Measurements from ENCODE around the gene RPS6KC1. TPM values are rescaled to one million over a fixed set of nuclear protein-coding genes. Genes with fewer than 3 reads are reported as not detected.
"Not testable (repeated sequence)": the region's sequence is repeated elsewhere in the genome, so short reads cannot be mapped to it uniquely, and the experiment has no call there.

RPS6KC1 gene
- total RNA-seq, 1 experiment from 2014 or later = 27.4 TPM

- not testable (repeated sequence) for DNase-seq (ENCODE audit: low read depth)
Observed at GRCh38 chr1:213150090-213150489, 99.0 kb downstream of the RPS6KC1 start.

DNA sequence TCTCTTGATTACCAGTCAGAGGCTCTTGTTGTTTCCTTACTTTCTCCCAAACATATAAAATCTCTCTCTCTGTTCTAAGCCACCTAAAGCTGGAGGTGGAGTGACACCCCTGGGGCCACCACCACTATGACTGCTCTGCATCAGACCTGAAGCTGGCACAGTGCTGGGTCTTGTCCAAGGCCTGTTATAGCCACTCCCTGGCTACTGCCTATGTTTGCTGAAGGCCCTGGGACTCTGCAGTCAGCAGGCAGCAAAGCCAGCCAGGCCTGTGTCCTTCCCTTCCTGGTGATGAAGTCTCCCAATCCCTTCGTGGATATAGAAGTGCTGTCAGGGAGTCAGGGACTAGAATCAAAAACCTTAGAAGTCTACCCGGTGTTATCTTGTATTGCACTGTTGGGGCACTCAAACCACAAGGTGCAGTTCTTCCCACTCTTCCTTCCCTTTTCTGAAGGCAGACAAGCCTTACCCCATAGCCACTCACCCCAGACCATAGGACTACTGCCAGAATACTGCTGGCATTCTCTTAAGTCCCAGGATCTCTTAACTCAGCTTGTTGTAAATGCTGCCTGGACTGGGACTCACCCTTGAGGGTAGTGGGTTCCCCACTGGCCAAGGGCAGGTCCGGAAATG, 103.1 kb downstream of the RPS6KC1 start:
- DNase-seq (ENCODE audit: low read depth) = no peak

DNA sequence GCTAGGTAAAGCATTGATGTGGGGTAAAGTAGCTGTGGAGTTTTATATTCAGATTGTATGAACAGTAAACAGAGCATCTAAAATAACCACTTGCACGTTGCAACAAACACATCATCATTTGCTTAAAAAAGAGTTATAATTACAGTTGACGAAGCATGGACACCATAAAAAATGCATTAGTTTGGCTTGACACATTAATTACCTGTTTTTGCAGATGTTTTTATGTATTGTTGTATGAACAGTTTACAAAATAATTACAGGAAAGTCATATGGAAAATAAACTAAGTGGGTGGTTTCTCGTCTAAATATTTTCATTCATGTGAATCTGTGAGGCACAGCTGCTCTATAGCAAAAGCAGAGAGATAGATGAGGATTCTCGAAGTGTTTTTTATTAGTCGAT, 108.3 kb downstream of the RPS6KC1 start:
- no peak for DNase-seq (ENCODE audit: low read depth)

DNA sequence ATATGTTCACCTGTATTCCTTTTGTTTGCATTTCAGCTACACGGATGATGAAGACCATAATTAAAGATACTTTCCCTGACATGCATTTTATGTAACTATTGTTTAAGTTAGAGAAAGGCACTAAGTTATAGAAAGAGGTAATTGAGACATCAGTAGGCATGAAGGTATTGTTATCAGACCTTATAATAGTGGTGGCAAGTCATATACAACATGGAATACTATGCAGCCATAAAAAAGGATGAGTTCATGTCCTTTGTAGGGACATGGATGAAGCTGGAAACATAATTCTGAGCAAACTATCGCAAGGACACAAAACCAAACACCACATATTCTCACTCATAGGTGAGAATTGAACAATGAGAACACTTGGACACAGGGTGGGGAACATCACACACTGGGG, 109.4 kb downstream of the RPS6KC1 start:
- not testable (repeated sequence) for DNase-seq (ENCODE audit: low read depth)

DNA sequence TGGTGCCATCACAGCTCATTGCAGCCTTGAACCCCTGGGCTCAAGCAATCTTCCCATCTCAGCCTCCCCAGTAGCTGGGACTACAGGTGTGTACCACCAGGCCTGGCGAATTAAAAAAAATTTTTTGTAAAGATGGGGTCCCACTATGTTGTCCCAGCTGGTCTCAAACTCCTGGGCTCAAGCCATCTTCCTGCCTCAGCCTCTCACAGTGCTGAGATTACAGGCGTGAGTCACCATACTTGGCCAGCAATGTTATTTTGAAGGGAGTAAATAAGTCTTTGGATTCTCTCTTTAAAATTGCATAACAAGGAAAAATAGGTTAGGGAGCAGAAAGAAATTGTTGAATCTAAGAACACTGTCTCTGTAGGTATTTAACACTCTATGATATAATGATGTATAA, 111.3 kb downstream of the RPS6KC1 start:
- DNase-seq (ENCODE audit: low read depth) = peak; percentile 67

- DNase-seq (ENCODE audit: low read depth) = no peak
Observed at GRCh38 chr1:213162862-213163261, 111.8 kb downstream of the RPS6KC1 start.

DNA sequence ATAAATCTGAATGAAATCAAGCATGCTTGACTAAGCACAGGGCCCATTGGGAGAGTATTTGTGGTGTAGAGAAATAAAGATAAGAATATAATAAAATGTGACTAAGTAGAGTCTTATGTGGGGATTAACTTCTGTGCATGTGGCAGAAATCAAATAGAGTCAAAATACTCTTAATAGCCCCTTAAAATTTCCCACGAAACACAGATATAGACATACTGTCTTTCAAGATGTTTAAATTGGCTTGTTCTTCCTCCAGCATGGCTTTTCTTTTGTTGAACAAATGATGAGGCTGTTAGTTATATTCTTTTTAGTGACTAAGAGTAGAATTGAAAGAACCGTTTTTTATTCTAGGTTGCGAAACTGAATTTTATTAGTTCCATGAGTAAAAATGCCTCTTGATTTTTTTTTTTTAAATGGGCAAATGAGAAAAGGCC, 112.3 kb downstream of the RPS6KC1 start:
- DNase-seq (ENCODE audit: low read depth) = peak; percentile 33

DNA sequence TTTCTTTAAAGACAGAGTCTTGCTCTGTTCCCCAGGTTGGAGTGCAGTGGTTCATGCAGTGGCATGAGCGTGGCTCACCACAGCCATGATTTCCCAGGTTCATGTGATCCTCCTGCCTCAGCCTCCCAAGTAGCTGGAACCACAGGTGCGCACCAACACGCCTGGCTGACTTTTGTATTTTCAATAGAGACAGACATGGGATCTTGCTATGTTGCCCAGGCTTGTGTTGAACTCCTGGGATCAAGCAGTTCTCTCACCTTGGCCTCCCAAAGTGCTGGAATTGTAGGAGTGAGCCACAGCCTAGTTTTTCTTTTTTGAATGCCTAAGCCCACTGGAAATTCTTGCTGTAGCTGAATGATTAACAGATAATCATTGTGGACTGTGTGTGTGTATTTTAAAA, 113.5 kb downstream of the RPS6KC1 start:
- no peak for DNase-seq (ENCODE audit: low read depth)

- no peak for DNase-seq (ENCODE audit: low read depth)
Observed at GRCh38 chr1:213166852-213167251, 115.8 kb downstream of the RPS6KC1 start.

DNA sequence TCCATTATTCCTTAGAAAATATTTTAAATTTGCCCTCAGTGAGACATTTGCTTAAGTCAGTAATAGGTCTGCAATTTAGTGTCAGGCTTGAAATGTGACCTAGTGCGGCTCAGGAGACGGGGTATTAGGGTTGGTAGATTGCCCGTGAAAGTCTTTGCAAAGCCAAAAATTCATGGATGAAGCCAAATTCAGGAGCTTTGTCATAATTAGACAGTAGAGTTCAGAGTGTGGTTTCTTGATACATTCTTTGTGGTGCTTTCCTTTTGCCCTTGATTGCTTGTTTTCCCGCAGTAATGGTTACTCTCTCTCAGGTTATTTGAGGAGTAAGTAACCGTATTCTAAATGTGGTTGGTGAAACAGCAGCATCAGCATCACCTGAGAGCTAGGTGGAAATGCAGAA, 120.7 kb downstream of the RPS6KC1 start:
- peak; percentile 13 for DNase-seq (ENCODE audit: low read depth)

GRCh38 chr1:213176341-213176740, 125.3 kb downstream of the RPS6KC1 start:
- DNase-seq (ENCODE audit: low read depth) = no peak

- no peak for DNase-seq (ENCODE audit: low read depth)
Observed at GRCh38 chr1:213179784-213180183, 128.7 kb downstream of the RPS6KC1 start.

GRCh38 chr1:213180833-213181232, 129.8 kb downstream of the RPS6KC1 start:
- DNase-seq (ENCODE audit: low read depth) = no peak

DNA sequence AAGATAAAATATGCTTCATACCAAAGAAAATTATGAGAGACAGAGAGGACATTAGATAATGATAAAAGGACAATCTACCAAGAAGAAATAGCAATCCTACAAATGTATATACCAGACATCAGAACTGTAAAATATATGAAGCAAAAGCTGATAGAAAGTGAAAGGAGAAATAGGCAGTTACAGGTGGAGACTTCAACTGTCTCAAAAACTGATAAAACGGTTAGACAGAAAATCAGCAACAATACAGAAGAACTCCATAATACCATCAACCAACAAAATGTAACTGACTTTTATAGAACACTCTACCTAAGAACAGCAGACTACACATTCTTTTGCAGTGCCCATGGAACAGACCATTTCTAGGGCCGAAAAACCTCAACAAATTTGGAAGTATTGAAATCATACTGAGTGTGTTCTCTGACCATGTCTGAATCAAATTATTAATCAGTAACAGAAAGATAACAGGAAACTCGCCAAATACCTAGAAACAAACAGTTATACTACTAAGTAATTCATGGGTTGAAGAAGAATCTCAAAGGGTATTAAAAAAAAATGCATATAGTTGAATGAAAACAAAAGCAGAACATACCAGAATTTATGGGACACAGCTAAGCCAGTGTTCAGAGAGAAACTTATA, 132.1 kb downstream of the RPS6KC1 start:
- DNase-seq (ENCODE audit: low read depth) = no peak

DNA sequence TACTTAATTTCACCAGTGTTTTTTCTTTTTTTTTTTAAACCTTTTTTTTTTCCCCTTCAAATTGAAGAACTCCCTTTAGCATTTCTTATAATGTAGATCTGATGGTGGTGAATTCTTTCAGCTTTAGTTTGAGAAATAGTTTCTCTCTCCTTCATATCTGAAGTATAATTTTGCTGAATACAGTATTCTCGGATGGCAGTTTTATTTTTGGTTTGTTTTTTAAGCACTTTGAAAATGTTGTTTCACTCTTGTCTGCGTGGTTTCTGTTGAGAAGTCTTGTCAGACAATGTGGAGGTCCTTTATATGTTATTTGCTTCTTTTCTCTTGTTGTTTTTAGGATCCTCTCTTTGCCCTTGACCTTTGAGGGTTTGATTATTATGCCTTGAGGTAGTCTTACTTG, 135.1 kb downstream of the RPS6KC1 start:
- DNase-seq (ENCODE audit: low read depth) = no peak

- no peak for DNase-seq (ENCODE audit: low read depth)
Observed at GRCh38 chr1:213192026-213192425, 141.0 kb downstream of the RPS6KC1 start.

DNA sequence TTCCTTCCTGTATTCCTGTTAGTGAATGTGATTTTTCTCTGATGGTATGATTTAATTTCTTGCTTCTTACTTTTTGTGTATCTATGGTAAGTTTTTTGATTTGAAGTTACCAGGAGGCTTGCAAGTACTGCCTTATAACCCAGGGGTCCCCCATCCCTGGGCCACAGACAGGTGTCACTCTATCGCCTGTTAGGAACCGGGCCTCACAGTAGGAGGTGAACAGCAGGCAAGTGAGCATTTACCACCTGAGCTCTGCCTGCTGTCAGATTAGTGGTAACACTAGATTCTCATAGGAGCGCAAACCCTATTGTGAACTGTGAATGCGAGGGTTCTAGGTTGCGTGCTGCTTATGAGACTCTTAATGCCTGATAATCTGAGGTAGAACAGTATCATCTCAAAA, 143.3 kb downstream of the RPS6KC1 start:
- no peak for DNase-seq (ENCODE audit: low read depth)

DNA sequence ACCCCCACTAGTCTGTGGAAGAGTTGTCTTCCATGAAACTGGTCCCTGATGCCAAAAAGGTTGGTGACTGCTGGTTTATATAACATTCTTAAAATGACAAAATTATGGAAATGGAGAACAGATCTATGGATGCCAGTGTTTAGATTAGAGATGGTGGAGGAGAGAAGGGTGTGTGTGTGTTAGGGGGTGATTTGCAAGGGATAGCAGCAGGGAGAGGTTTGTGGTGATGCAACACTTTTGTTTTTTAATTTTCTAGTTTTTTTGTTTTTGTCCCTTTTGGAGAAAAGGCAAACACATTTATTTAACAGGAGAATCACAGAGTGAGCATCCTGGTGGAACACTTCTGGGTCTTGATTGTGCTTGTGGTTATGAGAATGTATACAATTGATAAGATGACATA, 143.8 kb downstream of the RPS6KC1 start:
- no peak for DNase-seq (ENCODE audit: low read depth)

DNA sequence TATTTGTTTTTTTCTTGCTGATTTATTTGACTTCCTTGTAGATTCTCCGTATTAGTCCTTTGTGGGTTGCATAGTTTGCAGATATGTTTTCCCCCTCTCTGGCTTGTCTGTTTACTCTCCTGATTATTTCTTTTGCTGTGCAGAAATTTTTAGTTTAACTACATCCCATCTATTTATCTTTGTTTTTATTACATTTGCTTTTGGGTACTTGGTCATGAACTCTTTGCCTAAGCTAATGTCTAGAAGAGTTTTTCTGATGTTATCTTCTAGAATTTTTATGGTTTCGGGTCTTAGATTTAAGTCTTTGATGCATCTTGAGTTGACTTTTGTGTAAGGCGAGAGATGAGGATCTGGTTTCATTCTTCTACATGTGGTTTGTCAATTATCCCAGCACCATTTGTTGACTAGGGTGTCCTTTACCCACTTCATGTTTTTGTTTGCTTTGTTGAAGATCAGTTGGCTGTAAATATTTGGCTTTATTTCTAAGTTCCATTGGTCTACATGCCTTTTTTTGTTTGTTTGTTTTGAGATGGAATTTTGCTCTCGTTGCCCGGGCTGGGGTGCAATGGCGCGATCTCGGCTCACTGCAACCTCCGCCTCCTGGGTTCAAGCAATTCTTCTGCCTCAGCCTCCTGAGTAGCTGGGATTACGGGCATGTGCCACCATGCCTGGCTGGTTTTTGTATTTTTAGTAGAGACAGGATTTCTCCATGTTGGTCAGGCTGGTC, 145.4 kb downstream of the RPS6KC1 start:
- DNase-seq (ENCODE audit: low read depth) = not testable (repeated sequence)

DNA sequence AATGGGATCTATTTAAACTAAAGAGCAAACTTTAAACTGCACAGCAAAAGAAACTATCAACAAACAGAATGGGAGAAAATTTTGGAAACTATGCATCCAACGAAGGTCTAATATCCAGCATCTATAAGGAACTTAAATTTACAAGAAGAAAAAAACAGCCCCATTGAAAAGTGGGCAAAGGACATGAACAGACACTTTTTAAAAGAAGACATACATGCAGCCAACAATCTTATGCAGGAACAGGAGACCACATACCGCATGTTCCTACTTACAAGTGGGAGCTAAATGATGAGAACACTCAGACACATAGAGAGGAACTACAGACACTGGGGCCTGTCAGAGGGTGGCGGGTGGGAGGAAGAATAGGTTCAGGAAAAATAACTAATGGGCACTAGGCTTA, 149.6 kb downstream of the RPS6KC1 start:
- DNase-seq (ENCODE audit: low read depth) = no peak

GRCh38 chr1:213201380-213202155, 150.5 kb downstream of the RPS6KC1 start:
- DNase-seq (ENCODE audit: low read depth) = no peak

DNA sequence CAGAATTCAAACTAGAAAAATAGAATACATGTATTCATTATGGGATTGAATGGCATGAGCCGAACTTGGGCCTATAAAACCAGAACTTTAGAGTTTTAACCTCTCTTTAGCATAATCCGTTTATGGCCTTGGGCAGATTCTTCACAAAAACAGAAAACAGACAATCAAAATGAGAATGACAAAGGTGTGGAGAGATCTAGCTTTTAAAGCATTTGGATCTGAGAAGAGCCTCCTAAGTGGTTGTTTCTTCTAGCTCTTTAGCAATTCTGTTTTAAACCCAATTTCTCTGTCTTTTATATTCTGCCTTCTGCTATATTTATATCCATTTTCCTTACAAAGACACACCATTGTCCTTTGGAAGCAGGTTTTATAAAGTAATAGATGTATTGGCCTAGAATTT, 160.2 kb downstream of the RPS6KC1 start:
- DNase-seq (ENCODE audit: low read depth) = no peak

Data from M059J (cell line).